CD14-positive monocyte (primary cell): ENCODE measurements around the gene MSLN. TPM values are rescaled to one million over a fixed set of nuclear protein-coding genes. Genes with fewer than 3 reads are reported as not detected.

Experiments
- DNase-seq, 3 donors: peaks; one replicate each; pipeline ENCODE4 v3.0.0-alpha.2; 2011 to 2022
- H2AFZ ChIP-seq: 2 replicates; pipeline ENCODE4 v1.6.0; 2012; ENCODE audit warnings: mild to moderate bottlenecking, low read depth, low read length, inconsistent platforms; ENCODE audit not compliant: insufficient read depth, poor library complexity, severe bottlenecking
- H3K27ac ChIP-seq, 2 donors: 1 replicate in 1 of 2; 2 replicates in 1 of 2; pipeline ENCODE4 v1.5.1; 2012 to 2013; ENCODE audit warnings: low read length in 2 of 2, control low read depth in 1 of 2, inconsistent platforms in 1 of 2, low read depth in 1 of 2, mild to moderate bottlenecking in 1 of 2
- H3K27me3 ChIP-seq, 2 donors: one replicate each; pipeline versions ENCODE4 v1.6.0 to v1.6.1; 2011 to 2013; ENCODE audit warnings: low read length in 2 of 2; ENCODE audit not compliant: control insufficient read depth in 2 of 2, insufficient read depth in 2 of 2
- H3K36me3 ChIP-seq, 2 donors: replicated peaks in 1 of 2; 1 replicate in 1 of 2; 2 replicates in 1 of 2; pipeline versions ENCODE4 v1.5.1 to v1.6.1; 2012 to 2013; ENCODE audit warnings: low read length in 2 of 2, control low read depth in 1 of 2, inconsistent platforms in 1 of 2, mild to moderate bottlenecking in 1 of 2; ENCODE audit not compliant: insufficient read depth in 2 of 2, control insufficient read depth in 1 of 2
- H3K4me1 ChIP-seq, 2 donors: 1 replicate in 1 of 2; 2 replicates in 1 of 2; pipeline versions ENCODE4 v1.5.1 to v1.6.1; 2012 to 2013; ENCODE audit warnings: low read length in 2 of 2, control low read depth in 1 of 2, inconsistent platforms in 1 of 2, mild to moderate bottlenecking in 1 of 2, moderate library complexity in 1 of 2; ENCODE audit not compliant: insufficient read depth in 2 of 2, control insufficient read depth in 1 of 2
- H3K4me2 ChIP-seq: replicated peaks from 2 replicates; pipeline ENCODE3; 2012; ENCODE audit warnings: low read length, moderate library complexity, mild to moderate bottlenecking; ENCODE audit not compliant: poor library complexity, severe bottlenecking; ENCODE audit errors: extremely low read depth
- H3K4me3 ChIP-seq, 3 experiments: fragments of 200-600 bp in 1 of 3; sonication (generic) in 1 of 3; replicated peaks in 1 of 3; 1 replicate in 2 of 3; 2 replicates in 1 of 3; pipeline ENCODE4 v1.5.1; 2011 to 2013; ENCODE audit warnings: low read length in 3 of 3, mild to moderate bottlenecking in 3 of 3, control low read depth in 2 of 3, low read depth in 2 of 3, inconsistent platforms in 1 of 3, moderate library complexity in 1 of 3
- H3K79me2 ChIP-seq: 2 replicates; pipeline ENCODE4 v1.6.0; 2012; ENCODE audit warnings: mild to moderate bottlenecking, control low read depth, inconsistent platforms, low read length, moderate library complexity; ENCODE audit not compliant: insufficient read depth
- H3K9ac ChIP-seq: 2 replicates; pipeline ENCODE4 v1.6.0; 2017; ENCODE audit warnings: low read length, mild to moderate bottlenecking; ENCODE audit not compliant: insufficient read depth, poor library complexity, severe bottlenecking
- H3K9me3 ChIP-seq, 2 donors: replicated peaks in 1 of 2; 1 replicate in 1 of 2; 2 replicates in 1 of 2; pipeline versions ENCODE4 v1.5.1 to v1.6.1; 2012 to 2013; ENCODE audit warnings: low read length in 2 of 2, control low read depth in 1 of 2; ENCODE audit not compliant: control insufficient read depth in 1 of 2, insufficient read depth in 1 of 2
- H4K20me1 ChIP-seq: 2 replicates; pipeline ENCODE4 v1.6.0; 2012; ENCODE audit warnings: mild to moderate bottlenecking, low read length, control low read depth, moderate library complexity; ENCODE audit not compliant: insufficient read depth
- H3K27ac Mint-ChIP-seq, 7 donors: one replicate each; pipeline ENCODE4 v1.8.0; 2020; ENCODE audit warnings: mild to moderate bottlenecking in 7 of 7, mixed read lengths in 7 of 7, moderate library complexity in 6 of 7, inconsistent platforms in 2 of 7
- H3K27me3 Mint-ChIP-seq, 3 donors: one replicate each; pipeline ENCODE4 v1.8.0; 2021 to 2022; ENCODE audit warnings: low read depth in 3 of 3, mild to moderate bottlenecking in 3 of 3, mixed read lengths in 3 of 3, moderate library complexity in 3 of 3, inconsistent platforms in 1 of 3
- H3K36me3 Mint-ChIP-seq, 2 donors: one replicate each; pipeline ENCODE4 v1.8.0; 2020; ENCODE audit warnings: mixed read lengths in 2 of 2, inconsistent platforms in 1 of 2, mild to moderate bottlenecking in 1 of 2
- H3K4me1 Mint-ChIP-seq: one replicate; pipeline ENCODE4 v1.8.0; 2020; ENCODE audit warnings: mild to moderate bottlenecking, mixed read lengths
- H3K4me3 Mint-ChIP-seq, 2 donors: one replicate each; pipeline ENCODE4 v1.8.0; 2020; ENCODE audit warnings: mild to moderate bottlenecking in 2 of 2, mixed read lengths in 2 of 2, moderate library complexity in 1 of 2
- H3K9me3 Mint-ChIP-seq, 7 donors: one replicate each; pipeline ENCODE4 v1.8.0; 2020 to 2022; ENCODE audit warnings: mixed read lengths in 7 of 7, mild to moderate bottlenecking in 6 of 7, moderate library complexity in 6 of 7, inconsistent platforms in 2 of 7
- CTCF ChIP-seq: fragments of 200-600 bp; IDR thresholded peaks from one replicate; pipeline ENCODE4 v1.8.0; 2022; ENCODE audit warnings: antibody characterized with exemption, mild to moderate bottlenecking
- WGBS: methylation state at CpG from one replicate; pipeline ENCODE4 v1.1.5; 2013; ENCODE audit warnings: missing lambda C conversion rate; ENCODE audit not compliant: insufficient coverage; 5-methylcytosine and 5-hydroxymethylcytosine counted together
- intact Hi-C, 2 donors: fragments of 100-400 bp; cut with micrococcal nuclease; formaldehyde crosslinking; loops; one replicate each; pipeline versions ENCODE4 v1.15.0 to v1.15.1; 2023
- polyA plus RNA-seq, 3 donors: library from polyadenylated mRNA; depleted of rRNA in 1 of 3; unstranded in 2 of 3; stranded (reverse) in 1 of 3; fragments of 300-500 nt in 2 of 3; fragments of >200 nt in 1 of 3; fragmentation: Illumina TruSeq in 2 of 3; gene quantifications; 1 replicate in 2 of 3; 2 replicates in 1 of 3; pipeline ENCODE4 v1.2.3, GENCODE V29; 2012 to 2021

MSLN gene
- polyA plus RNA-seq, 3 donors, result 0.07 to 0.29 TPM; not detected in 1

- H3K27me3 Mint-ChIP-seq, result peaks cover 0 to 1% (median 0%) of the 10 kb centered on the region in 3 donors
- no peak overlapping the region for H3K4me3 ChIP-seq
- H3K4me3 Mint-ChIP-seq, result no peak overlapping the region
These were observed 13.9 kb upstream of the MSLN start for GRCh38 chr16:746637-747036.

GRCh38 chr16:747978-748746 is 12.4 kb upstream of the MSLN start:
- Histone ChIP-seq H3K79me2 (no peaks in the 10 kb centered on the region), H3K27ac (no peak overlapping the region), H3K4me1 (no peaks in the 10 kb centered on the region), H3K9me3 (no peaks in the 10 kb centered on the region), H3K27me3 (no peaks in the 10 kb centered on the region), H3K4me3 (no peak overlapping the region), H3K36me3 (no peaks in the 10 kb centered on the region), H4K20me1 (no peaks in the 10 kb centered on the region), H3K4me2 (no peak overlapping the region), H3K9ac (no peak overlapping the region), H2AFZ (no peak overlapping the region)
- H3K36me3 Mint-ChIP-seq, result no peaks in the 10 kb centered on the region
- H3K27ac Mint-ChIP-seq, result no peak overlapping the region
- H3K4me3 Mint-ChIP-seq, result no peak overlapping the region
- H3K9me3 Mint-ChIP-seq, result no peaks in the 10 kb centered on the region
- peaks cover 0 to 4% (median 0%) of the 10 kb centered on the region in 3 donors for H3K27me3 Mint-ChIP-seq
- intact Hi-C loops, result no loop called here
- TF ChIP-seq CTCF, result no peak
- DNase-seq, result no peak
- peaks cover 5% of the 10 kb centered on the region for H3K4me1 Mint-ChIP-seq
- 91% methylated on average over 19 of the region's 39 CpGs for WGBS

More at GRCh38 chr16:746637-747036, 13.9 kb upstream of the MSLN start:
- Histone ChIP-seq H3K36me3 (no peaks in the 10 kb centered on the region), H3K4me1 (no peaks in the 10 kb centered on the region), H3K4me2 (no peak overlapping the region), H2AFZ (no peak overlapping the region), H3K79me2 (no peaks in the 10 kb centered on the region), H3K27ac (no peak overlapping the region), H3K9me3 (no peaks in the 10 kb centered on the region), H4K20me1 (no peaks in the 10 kb centered on the region), H3K27me3 (no peaks in the 10 kb centered on the region), H3K9ac (no peak overlapping the region)
- intact Hi-C loops, result no loop called here
- H3K9me3 Mint-ChIP-seq, result no peaks in the 10 kb centered on the region
- no CpG with 5 or more reads among the region's 13 CpGs for WGBS
- no peaks in the 10 kb centered on the region for H3K36me3 Mint-ChIP-seq
- TF ChIP-seq CTCF, result no peak
- no peak for DNase-seq
- no peaks in the 10 kb centered on the region for H3K4me1 Mint-ChIP-seq
- H3K27ac Mint-ChIP-seq, result no peak overlapping the region
